ENCODE data around the gene TIGD4. TPM values are rescaled to one million over a fixed set of nuclear protein-coding genes. Genes with fewer than 3 reads are reported as not detected.
"Not testable (repeated sequence)": the region's sequence is repeated elsewhere in the genome, so short reads cannot be mapped to it uniquely, and the experiment has no call there.

TIGD4 gene
- total RNA-seq, 3 donors from 2014 or later (not counting 1 experiment from before 2014, with no cell fraction given): not detected

- no peaks in the 10 kb centered on the region for H3K9me3 ChIP-seq (ENCODE audit: control insufficient read depth, insufficient read depth, low read length)
- intact Hi-C loops (cut with micrococcal nuclease): no loop called here
- no peak overlapping the region for H3K4me3 Mint-ChIP-seq
- WGBS (ENCODE audit: insufficient coverage): no CpG with 5 or more reads among the region's 3 CpGs
- no peaks in the 10 kb centered on the region for H3K27me3 ChIP-seq (ENCODE audit: control insufficient read depth, insufficient read depth, low read length)
- H3K36me3 ChIP-seq (ENCODE audit: control insufficient read depth, insufficient read depth, low read length): no peaks in the 10 kb centered on the region
- peaks cover 0 to 4% of the 10 kb centered on the region in 2 donors for H3K4me1 Mint-ChIP-seq
- ATAC-seq (no peak), DNase-seq (no peak)
- H3K27ac ChIP-seq (ENCODE audit: low read length): no peak overlapping the region
- H3K4me1 ChIP-seq (ENCODE audit: control insufficient read depth, insufficient read depth, low read length): no peaks in the 10 kb centered on the region
- H3K9me3 Mint-ChIP-seq: no peaks in the 10 kb centered on the region
- no peak for TF ChIP-seq CTCF (IDR thresholded peaks at IDR 0.05)
- no peaks in the 10 kb centered on the region for H3K36me3 Mint-ChIP-seq
- H3K27me3 Mint-ChIP-seq (ENCODE audit: low read depth in 2 of 2): peaks cover 5 to 7% of the 10 kb centered on the region in 2 donors
- H3K4me3 ChIP-seq (ENCODE audit: low read length): no peak overlapping the region
- H3K27ac Mint-ChIP-seq: no peak overlapping the region
Observed at GRCh38 chr4:152771741-152772533, 7.6 kb downstream of the TIGD4 start.

DNA sequence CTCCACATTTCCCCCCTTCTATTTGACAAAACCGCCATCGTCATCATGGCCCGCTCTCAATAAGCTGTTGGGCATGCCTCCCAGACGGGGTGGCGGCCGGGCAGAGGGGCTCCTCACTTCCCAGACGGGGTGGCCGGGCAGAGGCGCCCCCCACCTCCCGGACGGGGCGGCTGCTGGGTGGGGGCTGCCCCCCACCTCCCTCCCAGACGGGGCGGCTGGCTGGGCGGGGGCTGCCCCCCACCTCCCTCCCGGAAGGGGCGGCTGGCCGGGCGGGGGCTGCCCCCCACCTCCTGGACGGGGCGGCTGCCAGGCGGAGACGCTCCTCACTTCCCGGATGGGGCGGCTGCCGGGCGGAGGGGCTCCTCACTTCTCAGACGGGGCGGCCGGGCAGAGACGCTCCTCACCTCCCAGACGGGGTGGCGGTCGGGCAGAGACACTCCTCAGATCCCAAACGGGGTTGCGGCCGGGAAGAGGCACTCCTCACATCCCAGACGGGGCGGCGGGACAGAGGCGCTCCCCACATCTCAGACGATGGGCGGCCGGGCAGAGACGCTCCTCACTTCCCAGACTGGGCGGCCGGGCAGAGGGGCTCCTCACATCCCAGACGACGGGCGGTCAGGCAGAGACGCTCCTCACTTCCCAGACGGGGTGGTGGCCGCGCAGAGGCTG is 14.3 kb downstream of the TIGD4 start:
- H3K36me3 Mint-ChIP-seq; H3K36me3 ChIP-seq (ENCODE audit: control insufficient read depth, insufficient read depth, low read length); DNase-seq; H3K4me3 Mint-ChIP-seq; H3K9me3 Mint-ChIP-seq; intact Hi-C loops (cut with micrococcal nuclease); H3K4me3 ChIP-seq (ENCODE audit: low read length); H3K9me3 ChIP-seq (ENCODE audit: control insufficient read depth, insufficient read depth, low read length); H3K4me1 Mint-ChIP-seq; H3K27ac Mint-ChIP-seq; H3K4me1 ChIP-seq (ENCODE audit: control insufficient read depth, insufficient read depth, low read length); H3K27ac ChIP-seq (ENCODE audit: low read length); H3K27me3 ChIP-seq (ENCODE audit: control insufficient read depth, insufficient read depth, low read length); ATAC-seq: not testable (repeated sequence)
- peaks cover 0 to 18% of the 10 kb centered on the region in 2 donors for H3K27me3 Mint-ChIP-seq (ENCODE audit: low read depth in 2 of 2)
- 92% methylated on average over 54 of the region's 54 CpGs for WGBS (ENCODE audit: insufficient coverage)

DNA sequence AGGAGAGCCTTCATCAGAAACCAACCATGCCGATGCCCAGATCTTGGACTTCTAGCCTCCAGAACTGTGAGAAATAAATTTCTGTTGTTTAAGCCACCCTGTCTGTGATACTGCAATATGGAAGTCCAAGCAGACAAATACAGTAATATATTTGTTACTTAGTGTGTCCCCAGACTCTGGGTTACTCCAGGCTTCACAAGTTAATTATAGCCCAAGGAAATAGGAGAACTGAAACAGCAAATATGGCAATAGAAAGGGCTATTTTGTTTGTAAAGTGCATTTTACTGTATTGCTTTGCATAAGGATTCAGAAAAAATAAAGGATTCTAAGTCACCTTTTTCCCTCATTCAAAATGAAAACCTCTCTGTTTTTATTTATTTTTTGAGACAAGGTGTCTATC is 15.7 kb downstream of the TIGD4 start:
- Histone ChIP-seq H3K4me1 (ENCODE audit: control insufficient read depth, insufficient read depth, low read length) (no peaks in the 10 kb centered on the region), H3K27ac (ENCODE audit: low read length) (no peak overlapping the region), H3K36me3 (ENCODE audit: control insufficient read depth, insufficient read depth, low read length) (no peaks in the 10 kb centered on the region), H3K27me3 (ENCODE audit: control insufficient read depth, insufficient read depth, low read length) (no peaks in the 10 kb centered on the region), H3K4me3 (ENCODE audit: low read length) (no peak overlapping the region), H3K9me3 (ENCODE audit: control insufficient read depth, insufficient read depth, low read length) (no peaks in the 10 kb centered on the region)
- Mint-ChIP-seq H3K36me3 (no peaks in the 10 kb centered on the region), H3K4me1 (no peaks in the 10 kb centered on the region), H3K4me3 (no peak overlapping the region), H3K9me3 (no peaks in the 10 kb centered on the region), H3K27ac (no peak overlapping the region), H3K27me3 (ENCODE audit: low read depth in 2 of 2) (peaks cover 4 to 26% of the 10 kb centered on the region in 2 donors)
- WGBS (ENCODE audit: insufficient coverage): 91% methylated on average over 1 of the region's 1 CpG
- no peak for TF ChIP-seq CTCF (IDR thresholded peaks at IDR 0.05)
- intact Hi-C loops (cut with micrococcal nuclease): no loop called here
- no peak for ATAC-seq
- DNase-seq: no peak

- Mint-ChIP-seq H3K27ac (no peak overlapping the region), H3K36me3 (no peaks in the 10 kb centered on the region), H3K4me1 (no peaks in the 10 kb centered on the region), H3K27me3 (ENCODE audit: low read depth in 2 of 2) (peaks cover 0 to 26% of the 10 kb centered on the region in 2 donors), H3K9me3 (no peaks in the 10 kb centered on the region), H3K4me3 (no peak overlapping the region)
- no peak for TF ChIP-seq CTCF (IDR thresholded peaks at IDR 0.05)
- H3K36me3 ChIP-seq (ENCODE audit: control insufficient read depth, insufficient read depth, low read length): no peaks in the 10 kb centered on the region
- no peak overlapping the region for H3K4me3 ChIP-seq (ENCODE audit: low read length)
- DNase-seq (no peak), ATAC-seq (no peak)
- no peaks in the 10 kb centered on the region for H3K4me1 ChIP-seq (ENCODE audit: control insufficient read depth, insufficient read depth, low read length)
- no peaks in the 10 kb centered on the region for H3K9me3 ChIP-seq (ENCODE audit: control insufficient read depth, insufficient read depth, low read length)
- H3K27ac ChIP-seq (ENCODE audit: low read length): no peak overlapping the region
- intact Hi-C loops (cut with micrococcal nuclease): no loop called here
- H3K27me3 ChIP-seq (ENCODE audit: control insufficient read depth, insufficient read depth, low read length): no peaks in the 10 kb centered on the region
- 95% methylated on average over 9 of the region's 9 CpGs for WGBS (ENCODE audit: insufficient coverage)
Observed at GRCh38 chr4:152748619-152749018, 30.9 kb downstream of the TIGD4 start.
